GM12878 (cell line): ENCODE measurements around the gene TFB1M. TPM values are rescaled to one million over a fixed set of nuclear protein-coding genes. Genes with fewer than 3 reads are reported as not detected.
"Not testable (repeated sequence)": the region's sequence is repeated elsewhere in the genome, so short reads cannot be mapped to it uniquely, and the experiment has no call there.

Experiments
- ATAC-seq: fragments of 200-7000 bp; cut with Tn5 transposase; 3 replicates; pipeline ENCODE4 v1.9.1; 2020; ENCODE audit warnings: mild to moderate bottlenecking, moderate library complexity
- BruUV-seq: library from RNA; stranded (reverse); fragments of 400-500 nt; replicated peaks from 2 replicates; lab custom pipeline; 2021; lab: Mats Ljungman, UMichigan
- CTCF ChIA-PET: fragments of 300-600 bp; sonication (Branson Sonifier 250); formaldehyde crosslinking; extraction: SDS; loops from one replicate; lab custom pipeline; 2021; ENCODE audit warnings: inconsistent platforms; lab: Yijun Ruan, JAX
- POLR2A ChIA-PET: fragments of 350-600 bp; formaldehyde crosslinking; extraction: SDS; loops from one replicate; lab custom pipeline; 2021; ENCODE audit warnings: inconsistent platforms; lab: Charles Lee
- RAD21 ChIA-PET: fragments of 300-600 bp; sonication (Branson Sonifier 250); formaldehyde crosslinking; loops from one replicate; lab custom pipeline; 2023; ENCODE audit warnings: antibody characterized with exemption; ENCODE audit not compliant: unreplicated experiment; lab: Charles Lee
- SMC1A ChIA-PET: fragments of 300-600 bp; sonication (Branson Sonifier 250); formaldehyde crosslinking; loops from one replicate; lab custom pipeline; 2023; ENCODE audit not compliant: unreplicated experiment, uncharacterized antibody; lab: Charles Lee
- DNase-seq: peaks from one replicate; pipeline ENCODE4 v3.0.0-alpha.2; 2011; ENCODE audit warnings: low read depth, low spot score
- FAIRE-seq: peaks from 3 replicates; lab custom pipeline; 2011; peaks lifted over from hg19 to GRCh38; lab: Jason Lieb, UNC
- H2AFZ ChIP-seq: 2 replicates; pipeline ENCODE4 v1.6.0; 2011; ENCODE audit warnings: low read depth, low read length, control low read depth; ENCODE audit not compliant: control insufficient read depth
- H3K27ac ChIP-seq: 2 replicates; pipeline ENCODE4 v1.5.1; 2011; ENCODE audit warnings: control low read depth; ENCODE audit not compliant: control insufficient read depth, insufficient read depth
- H3K27me3 ChIP-seq, 2 experiments: replicated peaks in 1 of 2; 2 replicates each; pipeline versions ENCODE4 v1.6.0 to v1.6.1; 2011; ENCODE audit warnings: low read length in 1 of 2; ENCODE audit not compliant: control insufficient read depth in 2 of 2, insufficient read depth in 2 of 2
- H3K36me3 ChIP-seq, 2 experiments: 2 replicates each; pipeline ENCODE4 v1.5.1; 2011; ENCODE audit warnings: low read length in 1 of 2; ENCODE audit not compliant: control insufficient read depth in 2 of 2, insufficient read depth in 2 of 2
- H3K4me1 ChIP-seq: 2 replicates; pipeline ENCODE4 v1.6.1; 2011; ENCODE audit warnings: mild to moderate bottlenecking, low read length, moderate library complexity, mixed read lengths; ENCODE audit not compliant: control insufficient read depth, insufficient read depth
- H3K4me2 ChIP-seq: 2 replicates; pipeline ENCODE4 v1.6.0; 2011; ENCODE audit warnings: control low read depth; ENCODE audit not compliant: control insufficient read depth, insufficient read depth
- H3K4me3 ChIP-seq: fragments of 200-600 bp; sonication (generic); 2 replicates; pipeline ENCODE4 v1.5.1; 2016
- H3K79me2 ChIP-seq: 2 replicates; pipeline ENCODE4 v1.6.0; 2011; ENCODE audit warnings: low read length; ENCODE audit not compliant: control insufficient read depth, insufficient read depth
- H3K9ac ChIP-seq: 2 replicates; pipeline ENCODE4 v1.8.0; 2011; ENCODE audit warnings: low read length, control low read depth, mixed read lengths; ENCODE audit not compliant: control insufficient read depth, insufficient read depth
- H3K9me3 ChIP-seq: replicated peaks from 3 replicates; pipeline ENCODE4 v1.5.1; 2011; ENCODE audit warnings: mild to moderate bottlenecking, low read length; ENCODE audit not compliant: control insufficient read depth, insufficient read depth
- H4K20me1 ChIP-seq: 2 replicates; pipeline ENCODE4 v1.6.0; 2011; ENCODE audit not compliant: control insufficient read depth, insufficient read depth
- MYB ChIP-seq: fragments of 150-350 bp; IDR thresholded peaks from 2 replicates; pipeline ENCODE4 v1.6.1; 2014; ENCODE audit warnings: mild to moderate bottlenecking, low read depth, low read length, borderline replicate concordance
- NFYA ChIP-seq: IDR thresholded peaks from 2 replicates; pipeline ENCODE4 v1.6.1; 2011; ENCODE audit warnings: low read depth, mild to moderate bottlenecking, low read length, improper control_type of control experiment, borderline replicate concordance
- WGBS: methylation state at CpG from one replicate; pipeline ENCODE4 v1.1.6; 2016; ENCODE audit warnings: low lambda C conversion rate; ENCODE audit not compliant: insufficient replicate concordance, insufficient coverage; ENCODE audit errors: missing lambda C conversion rate; 5-methylcytosine and 5-hydroxymethylcytosine counted together
- in situ Hi-C: fragments of 300-500 bp; cut with MboI; formaldehyde crosslinking; loops from 9 replicates; pipeline ENCODE4 v1.14.3; 2018; ENCODE audit warnings: mixed read lengths
- intact Hi-C: fragments of 100-400 bp; cut with micrococcal nuclease; formaldehyde crosslinking; loops from one replicate; pipeline ENCODE4 v1.14.2; 2022; ENCODE audit not compliant: unreplicated experiment
- polyA plus RNA-seq, 11 experiments: library from polyadenylated mRNA; depleted of rRNA in 4 of 11; unstranded in 6 of 11; stranded (reverse) in 5 of 11; fragments of >200 nt; fragmentation: Nextera tagmentation in 4 of 11; fragmentation: Illumina TruSeq in 1 of 11; extraction: Ambion mirVana in 4 of 11; extraction: Trizol in 1 of 11; gene quantifications; 1 replicate in 1 of 11; 2 replicates in 10 of 11; pipeline versions ENCODE4 v1.2.1 to v1.2.3, GENCODE V29; 2011 to 2016; ENCODE audit warnings: inconsistent platforms in 2 of 11, missing spikeins in 2 of 11, low read depth in 1 of 11
- total RNA-seq, 4 experiments: library from RNA; depleted of rRNA in 3 of 4; stranded (reverse); fragments of >200 nt in 3 of 4; fragmentation: Illumina TruSeq in 1 of 4; extraction: Trizol in 1 of 4; gene quantifications; 2 replicates each; pipeline versions ENCODE4 v1.2.1 to v1.2.3, GENCODE V29; 2013 to 2021
- TF ChIP-seq, protein P1 (sequence below): IDR thresholded peaks from 2 replicates; pipeline ENCODE4 v1.6.1; 2011; ENCODE audit warnings: borderline replicate concordance, low read depth, mild to moderate bottlenecking, moderate library complexity, low read length; ENCODE audit not compliant: insufficient read depth, poor library complexity, severe bottlenecking
- TF ChIP-seq, protein P2 (sequence below): fragments of 450-650 bp; IDR thresholded peaks from 2 replicates; pipeline ENCODE4 v1.6.1; 2017; ENCODE audit warnings: mild to moderate bottlenecking, low read depth, inconsistent platforms; ENCODE audit not compliant: poor library complexity, severe bottlenecking

Gene TFB1M
- total and polyA plus RNA-seq, 10 of the 15 experiments (the other 5 are each of a cell fraction or from before 2014, with no cell fraction given), result 29.9 to 117 (median 41.3) TPM

DNA sequence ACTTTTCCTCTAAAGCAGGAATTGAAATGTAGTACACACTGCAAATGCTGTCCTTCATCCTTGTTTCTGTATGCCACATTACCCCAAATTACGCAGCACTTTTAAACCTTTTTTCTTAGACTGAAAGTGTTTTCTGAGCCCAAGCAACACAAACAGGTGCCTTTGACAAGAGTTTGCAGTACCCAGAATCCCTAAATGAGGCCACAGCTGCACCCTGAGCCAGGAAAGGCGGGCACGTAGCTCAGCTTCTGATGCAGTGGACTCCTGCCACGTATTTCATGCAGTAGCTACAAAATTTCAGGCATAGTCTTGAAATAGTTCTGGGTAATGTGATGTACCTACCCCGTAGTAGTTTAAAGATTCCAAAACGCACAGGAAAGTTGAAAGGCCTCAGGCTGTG, 81.4 kb downstream of the TFB1M start (continued):
- TF ChIP-seq, protein P1, sequence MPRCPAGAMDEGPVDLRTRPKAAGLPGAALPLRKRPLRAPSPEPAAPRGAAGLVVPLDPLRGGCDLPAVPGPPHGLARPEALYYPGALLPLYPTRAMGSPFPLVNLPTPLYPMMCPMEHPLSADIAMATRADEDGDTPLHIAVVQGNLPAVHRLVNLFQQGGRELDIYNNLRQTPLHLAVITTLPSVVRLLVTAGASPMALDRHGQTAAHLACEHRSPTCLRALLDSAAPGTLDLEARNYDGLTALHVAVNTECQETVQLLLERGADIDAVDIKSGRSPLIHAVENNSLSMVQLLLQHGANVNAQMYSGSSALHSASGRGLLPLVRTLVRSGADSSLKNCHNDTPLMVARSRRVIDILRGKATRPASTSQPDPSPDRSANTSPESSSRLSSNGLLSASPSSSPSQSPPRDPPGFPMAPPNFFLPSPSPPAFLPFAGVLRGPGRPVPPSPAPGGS, result no peak
- TF ChIP-seq, protein P2, sequence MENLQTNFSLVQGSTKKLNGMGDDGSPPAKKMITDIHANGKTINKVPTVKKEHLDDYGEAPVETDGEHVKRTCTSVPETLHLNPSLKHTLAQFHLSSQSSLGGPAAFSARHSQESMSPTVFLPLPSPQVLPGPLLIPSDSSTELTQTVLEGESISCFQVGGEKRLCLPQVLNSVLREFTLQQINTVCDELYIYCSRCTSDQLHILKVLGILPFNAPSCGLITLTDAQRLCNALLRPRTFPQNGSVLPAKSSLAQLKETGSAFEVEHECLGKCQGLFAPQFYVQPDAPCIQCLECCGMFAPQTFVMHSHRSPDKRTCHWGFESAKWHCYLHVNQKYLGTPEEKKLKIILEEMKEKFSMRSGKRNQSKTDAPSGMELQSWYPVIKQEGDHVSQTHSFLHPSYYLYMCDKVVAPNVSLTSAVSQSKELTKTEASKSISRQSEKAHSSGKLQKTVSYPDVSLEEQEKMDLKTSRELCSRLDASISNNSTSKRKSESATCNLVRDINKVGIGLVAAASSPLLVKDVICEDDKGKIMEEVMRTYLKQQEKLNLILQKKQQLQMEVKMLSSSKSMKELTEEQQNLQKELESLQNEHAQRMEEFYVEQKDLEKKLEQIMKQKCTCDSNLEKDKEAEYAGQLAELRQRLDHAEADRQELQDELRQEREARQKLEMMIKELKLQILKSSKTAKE, result no peak
- no peak for TF ChIP-seq NFYA
- TF ChIP-seq MYB, result no peak

DNA sequence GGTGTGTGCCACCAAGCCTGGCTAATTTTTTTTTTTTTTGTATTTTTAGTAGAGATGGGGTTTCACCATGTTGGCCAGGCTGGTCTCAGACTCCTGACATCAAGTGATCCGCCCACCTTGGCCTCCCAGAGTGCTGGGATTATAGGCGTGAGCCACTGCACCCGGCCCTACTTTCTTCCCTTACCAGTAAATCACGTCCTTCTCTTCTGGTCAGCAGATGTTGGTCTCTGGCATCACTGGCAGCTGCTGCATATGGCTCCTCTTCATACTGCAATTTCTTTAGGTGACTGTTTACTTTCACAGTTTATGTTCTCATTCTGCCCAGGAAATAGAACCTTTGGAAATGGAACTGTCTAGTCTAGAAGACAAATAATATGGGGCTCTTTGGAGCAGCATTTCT, 83.3 kb downstream of the TFB1M start:
- in situ Hi-C loops, H3K27me3 ChIP-seq, H2AFZ ChIP-seq, H4K20me1 ChIP-seq, H3K9ac ChIP-seq, H3K79me2 ChIP-seq, RAD21 ChIA-PET, H3K27ac ChIP-seq, FAIRE-seq, H3K4me1 ChIP-seq, intact Hi-C loops, ATAC-seq, H3K9me3 ChIP-seq, H3K36me3 ChIP-seq, DNase-seq, H3K4me3 ChIP-seq, BruUV-seq, H3K4me2 ChIP-seq: not testable (repeated sequence)
- 98% methylated on average over 4 of the region's 4 CpGs for WGBS
- POLR2A ChIA-PET, result interaction anchor here (0.9 kb wide), 1 partner anchor 8 kb away, joined by 3 read pairs; no protein-coding TSS in a partner anchor
- CTCF ChIA-PET, result interaction anchor here (1.5 kb wide), 1 partner anchor 13 kb away, joined by 4 read pairs; no protein-coding TSS in a partner anchor
- SMC1A ChIA-PET, result interaction anchor here (0.6 to 2.2 kb wide), 2 partner anchors 17 to 85 kb away, joined by 4 to 6 read pairs; no protein-coding TSS in a partner anchor
